Left lobe of liver (tissue), 2 donors: ENCODE data around the gene SPDYE3. TPM values are rescaled to one million over a fixed set of nuclear protein-coding genes. Genes with fewer than 3 reads are reported as not detected.
"Not testable (repeated sequence)": the region's sequence is repeated elsewhere in the genome, so short reads cannot be mapped to it uniquely, and the experiment has no call there.

Source experiments
- ATAC-seq: fragments of 200-7000 bp; cut with Tn5 transposase; one replicate; pipeline ENCODE4 v1.9.1; 2020; ENCODE audit warnings: mild to moderate bottlenecking, moderate library complexity
- DNase-seq: peaks from one replicate; pipeline ENCODE4 v3.0.0-alpha.2; 2020; ENCODE audit warnings: low spot score
- total RNA-seq: library from RNA; stranded (reverse); gene quantifications from one replicate; pipeline ENCODE4 v1.2.1, GENCODE V29; 2021
- donor health status: DM: no; HTN: no; CAD: no; lungs with moderate emphysema.
- donor health status: DM: no; HTN: yes; CAD: no.

Gene SPDYE3
- total RNA-seq: not detected

DNA sequence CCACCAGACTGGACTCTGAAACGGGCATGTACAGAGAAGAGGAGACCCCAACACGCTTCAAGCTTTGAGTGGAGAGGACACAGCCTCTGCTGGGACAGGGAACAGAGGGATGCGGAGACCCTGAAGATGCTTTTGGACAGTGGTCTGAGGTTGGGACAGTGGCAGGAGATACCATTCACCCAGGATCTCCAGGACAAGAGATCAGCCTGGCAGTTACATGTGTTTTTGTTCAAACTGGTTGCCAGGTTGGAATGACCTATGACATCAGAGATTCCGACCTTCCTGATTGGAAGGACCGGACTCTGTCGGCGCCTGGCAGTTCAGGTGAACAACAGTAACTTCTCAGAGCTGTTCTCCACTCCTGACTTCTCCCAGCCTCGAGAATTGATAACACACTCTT lies at the start of gene SPDYE3:
TSS of gene SPDYE3 (plus strand) at position 301 of the 400 bp plus-strand sequence. CDS start 184 bp downstream, outside the sequence.
- not testable (repeated sequence) for DNase-seq, ATAC-seq

- ATAC-seq, DNase-seq: not testable (repeated sequence)
Observed at GRCh38 chr7:100259984-100260383, 47.5 kb upstream of the SPDYE3 start.

GRCh38 chr7:100262896-100263295 lies 44.6 kb upstream of the SPDYE3 start:
- not testable (repeated sequence) for DNase-seq, ATAC-seq

GRCh38 chr7:100264223-100264622 lies 43.3 kb upstream of the SPDYE3 start:
- ATAC-seq, DNase-seq: not testable (repeated sequence)

DNA sequence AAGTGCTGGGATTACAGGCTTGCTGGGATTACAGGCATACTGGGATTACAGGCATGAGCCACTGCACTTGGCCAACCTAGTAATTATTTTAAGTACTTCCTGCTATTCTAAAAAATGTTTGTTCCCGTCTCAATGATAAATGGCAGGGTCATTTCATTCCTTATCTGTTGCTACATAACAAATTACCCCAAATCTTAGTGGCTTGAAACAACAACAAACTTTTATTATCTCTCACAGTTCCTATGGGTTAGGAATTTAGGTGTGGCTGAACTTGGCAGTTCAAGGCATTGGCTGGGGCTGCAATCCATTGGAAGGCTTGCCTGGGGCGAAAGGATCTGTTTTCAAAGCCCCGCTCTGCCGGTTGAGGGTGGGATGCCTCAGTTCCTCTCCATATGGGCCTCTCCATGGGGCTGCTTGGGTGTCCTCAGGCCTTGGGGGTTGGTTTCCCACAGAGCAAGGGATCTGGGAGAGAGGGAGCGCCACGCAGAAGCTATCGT lies 42.8 kb upstream of the SPDYE3 start:
- not testable (repeated sequence) for ATAC-seq, DNase-seq

DNA sequence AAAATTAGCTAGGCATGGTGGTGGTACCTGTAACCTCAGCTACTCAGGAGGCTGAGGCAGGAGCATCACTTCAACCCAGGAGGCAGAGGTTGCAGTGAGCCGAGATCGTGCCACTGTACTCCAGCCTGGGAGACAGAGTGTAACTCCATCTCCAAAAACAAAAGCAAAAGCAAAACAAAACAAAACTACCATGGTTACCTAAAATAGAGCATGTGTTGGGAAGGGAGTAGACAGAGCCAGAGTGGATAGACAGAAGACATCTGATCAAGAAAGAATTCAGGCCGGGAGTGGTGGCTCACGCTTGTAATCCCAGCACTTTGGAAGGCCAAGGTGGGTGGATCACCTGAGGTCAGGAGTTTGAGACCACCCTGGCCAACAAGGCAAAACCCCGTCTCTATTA lies 41.7 kb upstream of the SPDYE3 start:
- ATAC-seq: not testable (repeated sequence)

GRCh38 chr7:100266576-100267354 lies 40.7 kb upstream of the SPDYE3 start:
- DNase-seq (no peak), ATAC-seq (no peak)

More for the DNA sequence above, 41.7 kb upstream of the SPDYE3 start:
- not testable (repeated sequence) for DNase-seq

DNA sequence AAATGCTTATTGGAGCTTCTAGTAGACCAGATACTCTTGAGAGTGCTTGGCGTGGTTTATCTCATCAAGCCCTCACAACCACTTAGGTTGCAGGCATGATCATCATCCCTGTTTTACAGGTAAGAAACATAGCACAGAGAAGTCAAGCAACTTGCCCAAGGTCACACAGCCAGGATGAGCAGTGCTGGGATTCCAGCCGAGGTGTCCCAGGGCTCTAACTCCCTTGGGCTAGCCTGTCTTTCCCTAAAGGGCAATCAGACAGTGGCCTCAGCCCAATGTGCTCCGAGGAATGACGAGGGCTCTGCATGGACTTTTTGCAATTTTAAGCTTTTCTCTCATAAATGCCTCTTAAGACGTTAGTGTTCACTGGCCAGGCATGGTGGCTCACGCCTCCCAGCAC lies 39.9 kb upstream of the SPDYE3 start:
- ATAC-seq: no peak
- no peak for DNase-seq

DNA sequence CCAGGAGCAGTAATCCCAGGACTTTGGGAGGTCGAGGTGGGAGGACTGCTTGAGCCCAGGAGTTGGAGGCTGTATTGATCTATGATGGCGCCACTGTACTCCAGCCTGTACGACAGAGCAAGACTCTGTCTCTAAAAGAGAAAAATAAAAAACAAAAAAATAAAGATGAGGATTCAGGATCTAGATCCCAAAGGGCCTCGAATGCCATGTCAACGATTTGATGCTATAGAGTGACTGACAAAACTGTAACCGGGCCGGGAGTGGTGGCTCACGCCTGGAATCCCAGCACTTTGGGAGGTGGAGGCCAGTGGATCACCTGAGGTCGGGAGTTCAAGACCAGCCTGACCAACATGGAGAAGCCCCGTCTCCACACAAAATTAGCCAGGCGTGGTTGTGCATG lies 38.6 kb upstream of the SPDYE3 start:
- DNase-seq: not testable (repeated sequence)

GRCh38 chr7:100269306-100270045 lies 38.0 kb upstream of the SPDYE3 start:
- peak; percentile 9 for ATAC-seq
- DNase-seq: not testable (repeated sequence)

More for the DNA sequence above, 38.6 kb upstream of the SPDYE3 start:
- not testable (repeated sequence) for ATAC-seq

GRCh38 chr7:100270046-100270918 lies 37.2 kb upstream of the SPDYE3 start:
- DNase-seq: not testable (repeated sequence)
- peak; percentile 51 for ATAC-seq

DNA sequence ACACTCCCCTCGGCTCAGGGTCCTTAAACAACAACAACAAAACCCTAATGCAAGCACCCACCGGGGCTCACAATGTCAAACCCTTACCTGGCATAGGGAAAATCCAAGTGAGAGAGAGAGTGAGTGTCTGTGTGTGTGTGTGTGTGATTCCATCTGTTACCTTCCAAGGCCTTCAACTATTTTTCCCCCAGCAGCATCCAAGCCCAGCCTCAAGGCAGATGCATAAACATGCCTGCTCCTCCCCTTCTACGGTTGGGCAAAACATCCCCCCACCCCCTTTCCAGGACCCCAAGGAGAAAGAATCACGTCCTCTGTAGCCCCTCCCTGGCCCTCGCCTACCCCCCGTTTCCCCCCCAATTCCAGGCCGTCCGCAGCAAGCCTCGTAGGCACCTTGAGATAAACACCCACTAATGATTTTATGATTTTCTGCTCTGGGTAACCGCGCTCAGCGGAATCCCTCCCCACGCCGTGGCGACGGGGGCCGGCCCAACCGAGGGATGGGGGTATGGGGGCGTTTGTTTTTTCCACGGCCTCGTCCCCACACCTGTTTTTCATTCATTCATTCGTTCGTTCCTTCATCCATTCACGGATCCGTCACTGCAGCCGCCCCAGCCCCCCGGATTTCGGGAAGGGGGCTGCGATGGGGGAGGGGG lies 36.4 kb upstream of the SPDYE3 start:
- not testable (repeated sequence) for ATAC-seq, DNase-seq

DNA sequence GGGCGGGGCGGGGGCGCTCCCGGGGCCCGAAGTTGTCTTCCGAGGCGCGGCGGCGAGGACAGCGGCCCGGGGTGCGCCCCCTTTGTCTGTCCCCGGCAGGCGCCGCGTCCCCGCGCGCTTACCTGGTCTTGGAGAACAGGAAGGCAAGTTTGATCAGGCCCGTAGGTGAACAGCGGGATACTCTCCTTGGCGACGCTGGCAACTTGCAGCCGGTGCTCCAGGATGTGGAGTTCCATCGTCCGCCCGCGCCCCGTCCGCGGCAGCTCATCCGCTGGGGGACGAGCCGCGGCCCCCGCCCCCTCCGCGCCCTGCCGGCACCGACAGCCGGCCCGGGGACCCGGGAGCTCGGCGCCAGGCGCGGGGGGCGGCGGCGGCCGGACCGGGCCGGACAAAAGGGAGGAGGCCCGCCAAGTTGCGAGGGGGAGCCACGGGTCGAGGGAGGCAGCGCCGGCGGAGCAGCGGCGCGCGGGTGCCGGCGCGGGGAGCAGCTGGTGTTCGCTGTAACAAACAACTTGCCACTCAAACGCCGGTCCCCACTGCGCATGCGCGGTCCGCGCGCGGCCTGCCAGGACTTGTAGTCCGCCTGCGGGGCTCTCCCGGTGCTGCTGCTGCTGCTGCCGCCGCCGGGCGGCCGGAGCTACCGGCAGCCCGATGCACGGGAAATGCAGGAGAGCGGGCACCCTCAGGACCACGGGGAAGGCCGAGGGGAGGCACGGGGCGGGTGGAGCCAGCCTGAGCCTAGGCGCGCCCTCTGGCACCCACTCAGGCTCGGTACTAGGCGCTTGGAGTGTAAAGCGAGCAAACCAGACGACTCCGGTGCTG lies 35.6 kb upstream of the SPDYE3 start:
- ATAC-seq (peak; percentile 93), DNase-seq (peak; percentile 98)

- not testable (repeated sequence) for DNase-seq, ATAC-seq
Observed at GRCh38 chr7:100272538-100272902, 35.0 kb upstream of the SPDYE3 start.

GRCh38 chr7:100275120-100275519 lies 32.4 kb upstream of the SPDYE3 start:
- DNase-seq: no peak
- no peak for ATAC-seq

- not testable (repeated sequence) for DNase-seq, ATAC-seq
Observed at GRCh38 chr7:100276126-100276525, 31.4 kb upstream of the SPDYE3 start.

- not testable (repeated sequence) for ATAC-seq
Observed at GRCh38 chr7:100282069-100282608, 25.4 kb upstream of the SPDYE3 start.

GRCh38 chr7:100283147-100283546 lies 24.4 kb upstream of the SPDYE3 start:
- not testable (repeated sequence) for DNase-seq, ATAC-seq

More at GRCh38 chr7:100282069-100282608, 25.4 kb upstream of the SPDYE3 start:
- not testable (repeated sequence) for DNase-seq
